Left forelimb (tissue), 1 donor: ENCODE results near the gene TNFRSF25.
"Not testable (repeated sequence)": the region's sequence is repeated elsewhere in the genome, so short reads cannot be mapped to it uniquely, and the experiment has no call there.

Source experiments
- DNase-seq: peaks from one replicate; pipeline ENCODE4 v3.0.0-alpha.2; 2018; ENCODE audit warnings: low spot score

The TNFRSF25 gene

DNA sequence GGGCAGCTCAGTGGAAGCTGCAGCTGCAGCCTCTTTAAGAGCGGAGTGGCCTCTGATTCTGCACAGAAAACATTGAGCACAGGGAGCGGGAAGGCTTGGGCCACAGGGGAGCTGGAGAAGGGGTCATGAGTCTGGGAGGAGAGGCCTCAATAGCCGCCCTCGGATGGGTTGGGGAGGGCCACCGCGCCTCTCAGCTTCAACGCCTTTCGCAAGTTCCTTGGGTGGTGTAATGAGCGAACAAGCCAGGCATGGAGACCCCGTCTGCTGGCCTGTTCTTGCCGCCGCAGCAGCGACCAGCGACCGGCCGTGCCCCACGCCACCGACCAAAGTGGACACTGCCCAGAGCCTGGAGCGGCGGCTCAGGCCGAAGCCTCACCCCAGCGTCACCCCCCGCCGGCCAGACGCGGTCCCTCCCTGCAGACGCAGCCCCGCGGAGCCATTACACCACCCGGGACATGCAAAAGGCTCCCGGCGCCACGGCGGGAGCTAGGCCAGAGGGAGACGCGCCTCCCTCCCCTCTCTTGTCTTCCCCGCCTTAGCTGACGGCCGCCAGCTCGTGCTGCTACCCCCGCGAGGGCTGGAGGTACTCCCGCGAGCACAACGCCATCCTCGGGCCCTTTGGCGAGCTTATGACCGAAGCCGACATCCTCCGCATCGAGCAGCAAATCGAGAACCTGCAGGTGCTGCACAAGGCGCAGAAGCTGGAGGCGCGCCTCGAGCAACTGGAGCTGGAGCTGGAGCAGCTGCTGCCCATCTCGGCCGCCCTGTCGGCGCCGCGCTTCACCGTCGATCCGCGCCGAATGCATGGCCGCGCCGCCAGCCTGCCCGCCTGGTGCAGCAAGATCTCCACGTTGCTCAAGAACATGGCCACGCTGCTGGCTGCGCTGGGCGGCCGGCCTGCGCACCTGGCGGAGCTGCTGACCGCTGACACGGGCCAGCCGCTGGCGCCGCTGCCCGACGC lies 11.8 kb downstream of the TNFRSF25 start:
- not testable (repeated sequence) for DNase-seq

DNA sequence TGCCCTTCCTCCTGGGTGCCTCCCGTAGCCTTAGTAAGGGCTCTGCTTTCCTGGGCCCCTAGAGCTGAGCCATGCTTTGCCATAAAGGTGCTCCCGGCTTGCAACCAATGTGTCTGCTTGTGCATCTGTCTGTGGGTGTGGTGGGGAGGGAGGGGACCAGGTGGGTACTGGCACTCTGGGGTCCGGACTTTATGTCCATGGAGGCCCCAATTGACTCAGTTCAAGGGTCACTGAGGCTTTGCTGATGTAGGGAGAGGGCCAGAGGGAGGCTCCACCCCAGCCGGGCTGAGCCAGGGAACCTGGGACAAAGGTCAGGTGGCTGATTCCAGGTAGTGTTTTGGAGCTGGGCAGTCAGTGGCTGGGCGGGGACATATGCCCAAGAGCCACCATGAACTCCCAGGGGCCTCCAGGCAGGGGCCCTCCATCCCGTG lies 15.0 kb downstream of the TNFRSF25 start:
- DNase-seq, result no peak

DNA sequence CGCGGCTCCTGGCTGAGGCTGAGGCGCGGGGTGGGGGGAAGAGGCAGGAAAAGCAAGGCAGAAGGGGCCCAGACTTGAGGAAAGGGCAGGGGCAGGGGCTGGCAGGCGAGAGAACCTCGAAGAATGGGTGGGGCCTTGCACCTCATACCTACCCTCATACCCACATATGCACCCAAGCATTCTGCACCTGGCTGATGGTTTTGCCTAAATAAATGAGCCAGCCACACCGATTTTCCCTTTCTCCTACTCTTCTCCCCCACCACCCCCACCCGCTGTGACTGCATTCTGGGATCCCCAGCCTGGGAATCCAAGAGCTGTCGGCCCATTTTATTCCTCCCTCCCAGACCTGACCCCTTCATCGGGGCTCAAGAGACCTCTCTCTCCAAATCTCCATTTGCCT lies 15.5 kb downstream of the TNFRSF25 start:
- not testable (repeated sequence) for DNase-seq

DNA sequence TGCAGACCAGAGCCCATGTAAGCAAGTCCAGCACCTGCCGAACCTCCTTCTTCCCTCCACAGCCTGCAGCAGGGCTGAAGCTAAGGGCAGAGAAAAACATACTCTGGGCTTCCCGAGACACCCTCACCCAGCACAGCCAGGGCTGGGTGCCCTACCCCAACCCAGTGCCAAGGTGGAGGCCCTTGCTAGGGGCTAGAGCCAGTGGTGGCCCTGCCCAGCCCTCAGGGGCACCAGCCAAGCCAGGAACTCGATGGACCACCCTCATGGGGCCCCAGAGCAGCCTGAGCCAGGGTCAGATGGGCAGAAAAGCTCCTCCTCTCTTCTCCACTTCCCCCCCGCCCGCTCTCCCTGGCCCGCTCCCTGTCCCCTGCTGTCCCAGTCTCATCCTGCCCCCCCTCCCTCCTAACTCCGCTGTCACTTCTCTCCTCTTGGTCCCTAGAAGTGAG lies 15.9 kb downstream of the TNFRSF25 start:
- DNase-seq, result no peak

DNA sequence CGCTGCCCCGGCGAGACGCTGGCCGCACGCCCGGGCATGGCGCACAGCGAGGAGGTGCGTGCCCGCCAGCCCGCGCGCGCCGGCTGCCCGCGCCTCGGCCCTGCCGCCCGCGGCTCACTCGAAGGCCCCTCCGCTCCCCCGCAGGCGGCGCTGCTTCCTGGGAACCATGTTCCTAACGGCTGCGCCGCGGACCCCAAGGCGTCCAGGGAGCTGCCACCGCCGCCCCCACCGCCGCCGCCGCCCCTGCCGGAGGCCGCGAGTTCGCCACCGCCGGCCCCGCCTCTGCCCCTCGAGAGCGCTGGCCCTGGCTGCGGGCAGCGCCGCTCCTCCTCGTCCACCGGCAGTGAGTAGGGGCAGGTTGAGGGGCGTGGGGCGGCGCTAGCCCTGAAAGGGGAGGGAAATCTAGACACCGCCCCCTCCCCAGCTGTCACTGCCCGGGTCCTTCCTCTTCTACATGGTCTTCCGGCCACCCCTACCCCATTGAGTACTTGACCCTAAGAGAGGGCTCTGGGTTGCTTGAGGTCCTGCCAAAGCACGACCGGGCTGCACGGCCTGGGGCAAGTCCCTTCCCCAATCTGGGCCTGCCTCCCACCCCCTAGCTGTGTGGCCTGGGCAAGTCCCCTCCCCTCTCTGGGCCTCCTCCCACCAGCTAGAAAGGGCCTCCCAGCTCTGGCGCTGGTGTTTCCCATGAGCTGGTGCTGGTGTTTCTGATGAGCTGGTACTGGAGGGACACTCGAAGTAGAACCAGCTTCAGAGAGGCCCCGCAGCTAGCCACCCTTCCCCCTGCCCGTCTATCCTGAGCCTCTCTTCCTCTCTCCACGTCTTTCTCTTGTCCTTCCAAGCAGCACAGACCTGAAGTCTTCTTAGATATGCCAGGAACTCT lies 17.0 kb downstream of the TNFRSF25 start:
- no peak for DNase-seq

DNA sequence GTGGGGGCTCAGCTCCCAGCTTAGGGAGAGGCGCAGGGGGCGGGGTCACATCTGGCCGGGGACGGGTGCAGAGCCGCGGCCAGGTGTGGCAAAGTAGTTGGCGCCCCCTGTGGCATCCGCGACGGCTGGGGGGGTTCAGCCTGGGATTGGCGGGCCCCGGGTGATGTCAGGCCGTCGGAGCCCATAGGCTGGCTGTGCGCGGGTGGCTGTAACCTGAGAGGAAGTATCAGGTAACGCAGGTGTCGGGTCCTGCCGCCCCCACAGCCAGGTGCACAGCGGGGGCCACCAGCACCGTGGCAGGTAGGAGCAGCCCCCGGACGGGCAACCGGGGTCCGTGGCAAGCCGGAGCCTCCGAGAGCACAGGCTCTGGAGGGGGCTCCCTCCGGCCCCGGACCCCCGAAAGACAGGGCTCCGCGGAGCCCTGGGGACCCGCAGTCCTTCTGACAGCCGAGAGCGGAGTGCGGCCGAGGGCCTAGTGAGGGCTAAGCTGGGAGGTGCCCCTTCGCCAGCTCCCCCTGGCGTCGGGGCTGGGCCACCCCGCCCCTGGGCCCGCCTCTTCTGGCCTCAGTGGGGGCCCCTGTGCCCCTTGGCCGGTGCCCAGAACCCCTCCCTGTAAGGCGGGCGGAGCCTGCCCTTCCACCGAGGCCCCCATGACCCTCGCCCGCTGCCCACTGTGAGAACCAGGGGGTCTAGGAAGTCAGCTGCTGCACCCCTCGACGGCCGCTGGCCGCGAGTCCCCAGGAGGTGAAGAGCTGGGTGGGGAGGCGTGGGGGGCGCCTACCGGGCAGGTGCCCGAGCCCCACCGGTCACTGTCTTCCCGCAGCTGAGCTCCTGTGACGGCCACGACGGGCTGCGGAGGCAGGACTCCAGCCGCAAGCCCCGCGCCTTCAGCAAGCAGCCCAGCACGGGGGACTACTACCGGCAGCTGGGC lies 17.9 kb downstream of the TNFRSF25 start:
- DNase-seq, result no peak

DNA sequence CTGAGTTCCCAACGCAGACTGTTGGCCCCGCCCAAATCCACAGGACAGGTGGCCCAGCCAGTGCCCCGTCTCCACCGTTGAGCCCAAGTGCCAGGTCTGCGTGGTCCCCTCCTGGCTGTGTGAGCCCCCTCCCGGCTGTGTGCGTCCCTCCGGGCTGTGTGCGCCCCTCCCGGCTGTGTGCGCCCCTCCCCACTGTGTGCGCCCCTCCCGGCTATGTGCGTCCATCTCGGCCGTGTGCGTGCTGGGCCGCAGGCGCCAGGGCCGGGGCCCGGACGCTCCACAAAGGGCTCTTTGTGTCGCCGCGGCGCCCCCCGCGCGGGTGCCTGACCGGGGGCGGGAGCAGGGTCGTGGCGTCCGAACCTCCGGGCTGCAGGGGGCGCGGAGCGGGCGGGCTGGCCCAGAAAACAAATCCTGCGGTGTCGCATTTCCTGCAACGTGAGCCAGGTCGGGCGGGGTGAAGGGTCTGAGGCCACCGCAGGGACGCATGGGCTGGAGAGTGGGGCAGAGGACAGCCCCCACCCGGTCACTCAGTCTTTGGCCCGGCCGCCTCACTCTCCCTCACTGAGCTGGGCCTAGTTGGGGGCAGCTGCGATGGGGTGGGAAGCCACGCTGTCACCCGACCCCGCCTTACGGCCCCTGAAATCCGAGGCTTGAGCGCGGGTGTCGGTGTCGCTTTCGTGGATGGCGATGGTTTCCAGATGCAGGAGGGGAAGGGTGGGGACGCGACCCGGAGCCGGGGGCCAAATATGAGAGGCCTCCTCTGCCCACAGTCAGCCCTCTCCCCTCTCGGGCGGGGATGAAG lies 18.8 kb downstream of the TNFRSF25 start:
- DNase-seq, result no peak

DNA sequence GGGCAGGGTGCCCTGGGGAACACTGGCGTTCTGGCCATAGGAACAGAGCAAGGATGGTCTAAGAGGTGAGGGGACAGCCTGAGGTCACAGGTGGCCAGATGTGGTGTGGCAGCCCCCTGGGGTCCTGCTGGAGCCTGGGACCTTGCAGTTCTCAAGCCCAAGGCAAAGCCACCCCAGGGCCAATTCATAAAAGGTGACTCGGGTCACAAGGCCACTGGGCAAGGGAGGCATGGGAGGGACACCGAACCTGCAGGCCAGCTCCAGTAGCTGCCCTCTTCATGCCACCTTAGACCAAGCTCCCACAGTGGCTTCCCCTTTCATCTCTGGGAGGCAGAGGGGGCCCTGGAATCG lies 19.3 kb downstream of the TNFRSF25 start:
- no peak for DNase-seq

DNA sequence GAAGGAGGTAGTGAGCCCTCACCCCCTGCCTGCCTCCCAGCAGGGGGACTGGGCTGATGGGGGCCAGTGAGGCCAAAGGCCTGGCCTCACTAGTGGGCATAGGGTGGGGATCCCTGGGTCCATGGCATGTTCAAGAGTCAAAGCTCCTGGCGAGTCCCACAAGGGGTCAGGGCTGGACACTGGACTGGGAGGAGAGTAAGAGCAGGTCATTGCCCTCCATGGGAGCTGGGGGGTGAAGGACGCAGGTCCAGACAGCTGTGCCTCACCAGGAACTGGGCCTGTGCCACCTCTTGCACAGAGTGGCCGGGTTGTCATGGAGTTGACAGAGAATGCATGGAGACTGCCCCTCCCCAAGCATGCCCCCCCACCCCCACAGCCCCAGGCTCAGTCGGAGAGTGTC lies 20.0 kb downstream of the TNFRSF25 start:
- DNase-seq, result not testable (repeated sequence)

DNA sequence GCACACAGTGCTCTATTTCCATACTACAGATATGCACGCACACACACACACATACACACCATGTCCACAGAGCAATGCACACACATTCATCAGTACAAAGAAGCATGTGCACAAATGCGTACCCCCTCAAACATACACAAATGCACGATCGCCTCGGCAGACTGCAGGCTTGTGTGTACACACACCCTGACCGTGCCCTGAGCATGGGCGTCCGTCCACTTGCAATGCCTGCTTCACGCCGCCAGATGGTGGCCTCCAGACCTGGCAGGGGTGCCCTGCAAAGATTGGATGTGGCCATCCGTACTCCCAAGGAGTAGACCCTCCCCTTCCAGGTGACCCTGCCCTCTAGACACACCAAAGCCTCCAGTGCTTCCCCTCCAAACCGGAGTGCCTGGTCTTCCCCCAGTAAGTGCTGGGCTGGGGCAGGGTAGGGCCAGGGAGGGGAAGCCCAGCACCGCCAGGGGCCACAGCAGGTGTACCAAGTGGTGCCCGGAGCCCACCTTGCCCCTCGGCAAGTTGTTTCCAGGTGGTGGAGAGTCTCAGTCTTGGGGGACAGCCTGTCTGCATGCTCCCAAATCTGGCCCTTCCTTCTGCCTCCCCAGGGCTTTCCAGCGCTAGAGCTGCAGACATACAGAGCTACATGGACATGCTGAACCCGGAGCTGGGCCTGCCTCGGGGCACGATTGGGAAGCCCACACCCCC lies 20.8 kb downstream of the TNFRSF25 start:
- DNase-seq, result no peak

DNA sequence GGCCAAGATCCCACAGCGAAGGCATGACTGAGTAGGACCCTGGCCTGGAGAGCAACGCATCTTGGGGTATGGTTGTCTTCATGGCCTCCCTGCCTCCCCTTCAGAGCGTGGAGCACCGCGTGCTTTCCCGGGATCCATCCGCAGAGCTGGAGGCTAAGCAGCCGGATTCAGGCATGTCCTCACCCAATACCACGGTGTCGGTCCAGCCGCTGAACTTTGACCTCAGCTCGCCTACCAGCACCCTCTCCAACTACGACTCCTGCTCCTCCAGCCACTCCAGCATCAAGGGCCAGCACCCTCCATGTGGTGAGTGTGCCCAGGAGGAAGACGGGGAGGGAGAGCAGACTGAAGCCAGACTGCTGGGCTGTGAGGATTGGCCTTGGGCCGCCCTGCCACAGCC lies 21.6 kb downstream of the TNFRSF25 start:
- no peak for DNase-seq

DNA sequence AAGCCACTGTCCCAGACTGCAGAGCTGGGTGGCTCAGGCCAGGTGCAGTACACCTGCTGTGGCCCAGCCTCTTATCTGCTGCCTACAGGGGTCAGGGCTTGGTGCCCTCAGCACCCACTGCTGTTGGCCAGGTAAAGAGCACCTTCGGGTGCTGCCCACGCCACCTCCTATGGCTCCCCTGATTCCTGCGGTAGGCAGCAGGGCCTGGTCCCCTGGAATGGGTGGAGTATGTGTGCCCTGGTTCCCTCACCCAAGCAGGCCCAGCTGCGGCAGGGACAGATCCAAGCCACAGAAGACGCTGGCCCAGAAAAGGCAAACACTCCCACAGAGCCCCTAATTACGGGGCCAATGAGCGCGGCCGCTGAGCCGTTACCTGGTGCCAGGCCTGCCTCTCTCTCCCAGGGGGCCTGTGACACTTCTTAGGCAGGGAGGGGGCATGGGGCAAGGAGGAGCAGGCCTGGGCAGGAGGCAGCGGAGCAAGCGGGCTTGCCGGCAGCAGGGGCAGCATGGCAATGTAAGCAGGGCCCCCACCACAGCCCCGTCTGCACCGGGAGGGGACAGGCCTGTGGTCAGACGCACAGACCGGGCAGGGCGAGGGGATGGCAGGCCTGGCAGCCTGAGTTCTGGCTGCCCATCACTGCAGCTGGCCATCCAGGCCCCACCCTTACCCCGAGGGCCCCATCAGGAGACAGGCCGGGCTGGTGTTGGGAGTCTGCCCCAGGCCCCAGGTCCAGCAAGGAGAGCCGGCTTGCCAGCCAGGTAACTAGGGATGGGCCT lies 22.4 kb downstream of the TNFRSF25 start:
- no peak for DNase-seq

DNA sequence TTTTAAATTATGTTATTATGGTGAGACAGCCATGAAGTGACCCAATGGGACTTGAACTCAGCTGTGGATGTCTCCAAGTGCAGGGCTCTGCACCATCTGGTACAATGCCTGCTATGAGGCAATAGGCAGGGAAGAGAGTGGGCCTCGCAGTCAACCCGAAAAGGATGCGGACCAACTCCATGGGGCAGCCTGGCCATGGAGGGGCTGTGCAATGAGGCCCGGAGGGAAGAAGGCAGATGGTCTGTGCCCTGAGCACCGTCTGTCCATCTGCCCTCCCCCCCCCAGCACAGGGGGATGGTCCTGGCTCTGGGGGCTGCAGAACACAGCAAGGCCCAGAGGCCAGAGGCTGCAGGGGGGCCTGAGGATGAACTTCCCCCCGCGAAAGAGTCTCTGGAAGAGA lies 24.4 kb downstream of the TNFRSF25 start:
- DNase-seq, result no peak

DNA sequence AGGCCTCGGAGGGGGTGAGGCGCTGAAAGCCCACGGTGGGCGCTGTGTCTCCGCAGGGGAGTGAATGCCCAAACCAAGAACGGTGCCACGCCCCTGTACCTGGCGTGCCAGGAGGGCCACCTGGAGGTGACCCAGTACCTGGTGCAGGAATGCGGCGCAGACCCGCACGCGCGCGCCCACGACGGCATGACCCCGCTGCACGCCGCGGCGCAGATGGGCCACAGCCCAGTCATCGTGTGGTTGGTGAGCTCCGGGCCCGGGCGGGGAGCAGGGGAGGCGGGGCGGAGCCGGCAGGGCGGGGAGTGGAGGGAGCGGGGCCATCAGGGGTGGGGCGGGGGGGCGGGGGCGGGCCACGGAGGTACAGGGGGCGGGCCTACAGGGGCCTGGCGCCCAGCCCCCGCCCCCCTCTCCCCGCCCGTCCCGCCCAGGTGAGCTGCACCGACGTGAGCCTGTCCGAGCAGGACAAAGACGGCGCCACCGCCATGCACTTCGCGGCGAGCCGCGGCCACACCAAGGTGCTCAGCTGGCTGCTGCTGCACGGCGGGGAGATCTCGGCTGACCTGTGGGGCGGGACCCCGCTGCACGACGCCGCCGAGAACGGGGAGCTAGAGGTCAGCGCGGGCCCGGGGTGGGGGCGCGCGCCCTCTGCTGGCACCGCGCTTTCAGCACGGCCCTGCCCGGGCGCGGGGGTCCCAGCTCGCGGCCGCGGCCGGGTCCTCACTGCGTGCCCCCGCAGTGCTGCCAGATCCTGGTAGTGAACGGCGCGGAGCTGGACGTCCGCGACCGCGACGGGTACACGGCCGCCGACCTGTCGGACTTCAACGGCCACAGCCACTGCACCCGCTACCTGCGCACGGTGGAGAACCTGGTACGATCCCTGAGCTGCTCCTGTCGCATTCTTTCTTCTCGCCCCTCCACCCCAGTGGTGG lies 25.5 kb downstream of the TNFRSF25 start:
- DNase-seq, result no peak

DNA sequence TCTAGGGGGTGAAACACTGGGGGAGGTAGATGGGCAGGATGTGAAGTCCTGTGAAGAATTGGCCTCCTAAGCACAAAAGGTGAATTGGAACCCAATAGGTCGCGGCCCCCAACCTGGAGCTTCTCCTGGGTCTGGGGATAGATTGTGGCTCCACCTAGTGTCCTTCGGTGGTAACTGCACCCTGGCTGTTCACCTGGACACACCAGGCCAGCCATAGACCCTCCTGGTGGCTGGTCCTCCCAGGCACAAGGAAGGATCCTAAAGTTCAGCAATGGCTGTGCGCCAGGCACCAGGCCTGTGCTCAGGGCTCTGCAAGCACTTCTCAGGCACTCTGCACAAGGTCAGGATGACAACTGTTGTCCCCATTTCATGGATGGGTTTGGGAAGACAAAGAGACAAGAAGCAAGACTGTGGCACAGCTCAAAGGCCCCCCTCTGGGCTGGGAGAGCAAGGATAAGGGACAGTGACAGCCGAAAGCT lies 27.9 kb downstream of the TNFRSF25 start:
- no peak for DNase-seq

DNA sequence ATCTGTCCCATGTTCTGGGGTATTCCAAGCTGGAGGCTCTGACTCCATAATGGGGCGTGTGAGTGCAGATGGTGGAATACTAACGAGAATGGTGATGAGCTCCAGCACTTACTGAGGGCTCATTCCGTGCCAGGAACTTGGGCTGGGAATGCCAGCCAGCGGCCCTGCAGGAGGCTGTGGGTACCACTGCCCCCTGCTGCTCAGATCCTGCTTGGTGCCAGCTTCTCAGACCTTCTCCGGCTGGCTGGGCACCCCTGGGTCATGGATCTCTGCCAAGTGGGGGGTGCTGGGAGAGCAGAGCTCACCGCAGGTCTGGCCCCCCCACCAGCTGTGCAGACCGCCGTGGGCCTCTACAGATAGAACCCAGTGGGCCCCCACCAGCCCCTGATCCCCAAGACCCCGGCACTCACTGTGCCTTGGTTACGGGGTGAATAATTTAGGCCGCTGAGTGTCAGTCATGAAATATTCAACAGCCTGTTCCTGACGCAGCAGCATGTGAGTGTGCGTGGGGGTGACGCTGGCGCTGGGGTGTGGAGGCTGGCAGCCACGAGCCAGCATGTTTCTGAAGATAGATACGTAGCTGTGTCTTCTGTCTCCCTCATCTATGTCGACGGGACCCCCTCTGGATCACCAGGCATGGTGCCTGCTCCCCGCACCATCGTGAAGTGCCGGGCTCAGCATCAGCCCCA lies 28.8 kb downstream of the TNFRSF25 start:
- not testable (repeated sequence) for DNase-seq

DNA sequence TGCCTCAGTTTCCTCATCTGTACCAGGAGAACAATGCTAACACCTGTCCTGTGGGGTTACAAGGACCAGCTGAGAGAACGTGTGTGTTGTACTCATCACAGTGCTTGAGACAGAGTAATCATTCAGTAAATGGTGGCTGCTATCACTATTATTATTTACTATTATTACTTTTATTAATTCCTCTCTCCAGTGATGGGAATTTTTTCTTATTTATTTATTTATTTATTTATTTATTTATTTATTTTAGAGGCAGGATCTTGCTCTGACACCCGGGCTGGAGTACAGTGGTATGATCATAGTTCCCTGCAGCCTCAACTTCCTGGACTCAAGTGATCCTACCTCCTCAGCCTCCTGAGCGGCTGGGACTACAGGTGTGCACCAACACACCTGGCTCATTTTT lies 29.7 kb downstream of the TNFRSF25 start:
- not testable (repeated sequence) for DNase-seq

DNA sequence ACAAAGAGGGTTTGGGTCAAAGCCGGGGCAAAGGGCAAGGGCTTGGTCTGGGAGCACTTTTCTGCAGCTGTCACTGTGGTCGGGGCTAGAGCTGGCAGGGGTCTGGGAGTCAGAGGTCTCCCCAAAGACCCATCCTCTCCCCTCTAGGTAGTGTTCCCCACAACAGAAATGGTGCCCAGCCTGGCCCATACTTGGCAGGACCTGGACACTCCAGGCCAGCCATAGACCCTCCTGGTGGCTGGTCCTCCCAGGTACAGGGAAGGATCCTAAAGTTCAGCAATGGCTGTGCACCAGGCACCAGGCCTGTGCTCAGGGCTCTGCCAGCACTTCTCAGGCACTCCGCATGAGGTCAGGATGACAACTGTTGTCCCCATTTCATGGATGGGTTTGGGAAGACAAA lies 30.4 kb downstream of the TNFRSF25 start:
- no peak for DNase-seq
